Activated B cell treated with CpG ODN at 0.5 μM for 24 hours (primary cell): Measurements from ENCODE around the gene KRTAP6-2. TPM values are rescaled to one million over a fixed set of nuclear protein-coding genes. Genes with fewer than 3 reads are reported as not detected.

Experiments used
- ATAC-seq: fragments of 200-7000 bp; cut with Tn5 transposase; one replicate; pipeline ENCODE4 v1.10.0; 2021; ENCODE audit warnings: low read depth, mild to moderate bottlenecking, moderate library complexity
- CTCF ChIA-PET: fragments of 350-600 bp; sonication (Branson Sonifier 250); formaldehyde crosslinking; loops from one replicate; lab custom pipeline; 2021; ENCODE audit warnings: antibody characterized with exemption; lab: Charles Lee
- POLR2A ChIA-PET: fragments of 350-600 bp; sonication (Branson Sonifier 250); formaldehyde crosslinking; loops from one replicate; lab custom pipeline; 2021; ENCODE audit warnings: antibody characterized with exemption; lab: Charles Lee
- DNase-seq: peaks from one replicate; pipeline ENCODE4 v3.0.0; 2022
- H3K27ac Mint-ChIP-seq: one replicate; pipeline ENCODE4 v1.8.0; 2020; ENCODE audit warnings: mixed read lengths
- H3K27me3 Mint-ChIP-seq: one replicate; pipeline ENCODE4 v1.8.0; 2021; ENCODE audit warnings: mixed read lengths
- H3K36me3 Mint-ChIP-seq: one replicate; pipeline ENCODE4 v1.8.0; 2021; ENCODE audit warnings: low read depth, mixed read lengths
- H3K4me1 Mint-ChIP-seq: one replicate; pipeline ENCODE4 v1.8.0; 2021; ENCODE audit warnings: mixed read lengths
- H3K4me3 Mint-ChIP-seq: one replicate; pipeline ENCODE4 v1.8.0; 2020; ENCODE audit warnings: mild to moderate bottlenecking, mixed read lengths
- H3K9me3 Mint-ChIP-seq: one replicate; pipeline ENCODE4 v1.8.0; 2020; ENCODE audit warnings: mixed read lengths
- CTCF ChIP-seq: fragments of 200-600 bp; IDR thresholded peaks from one replicate; pipeline ENCODE4 v1.8.0; 2022; ENCODE audit warnings: antibody characterized with exemption, mild to moderate bottlenecking
- intact Hi-C: fragments of 100-400 bp; cut with micrococcal nuclease; formaldehyde crosslinking; loops from one replicate; pipeline ENCODE4 v1.15.1; 2024
- total RNA-seq: library from RNA; stranded (reverse); gene quantifications from 2 replicates; pipeline ENCODE4 v1.2.3, GENCODE V29; 2022

The KRTAP6-2 gene
- total RNA-seq, 1 donor from 2014 or later = not detected

- intact Hi-C loops = loop anchor here (10.0 kb wide), 1 partner anchor 75 kb away; no protein-coding TSS in a partner anchor
- Mint-ChIP-seq H3K9me3 (peaks cover 12% of the 10 kb centered on the region), H3K27me3 (no peaks in the 10 kb centered on the region), H3K27ac (no peak overlapping the region), H3K4me3 (no peak overlapping the region), H3K4me1 (no peaks in the 10 kb centered on the region), H3K36me3 (no peaks in the 10 kb centered on the region)
- DNase-seq (no peak), ATAC-seq (no peak)
- ChIA-PET CTCF (no interaction called here), POLR2A (no interaction called here)
- TF ChIP-seq CTCF = no peak
Measured at GRCh38 chr21:30620080-30620479, 21.4 kb upstream of the KRTAP6-2 start.

- H3K4me3 Mint-ChIP-seq = no peak within 1 kb of the TSS
- H3K27ac Mint-ChIP-seq = no peak within 1 kb of the TSS
- no peaks in the 10 kb centered on the region for H3K36me3 Mint-ChIP-seq
- no peaks in the 10 kb centered on the region for H3K27me3 Mint-ChIP-seq
- intact Hi-C loops = no loop called here
- ChIA-PET CTCF (no interaction called here), POLR2A (no interaction called here)
- H3K9me3 Mint-ChIP-seq = peaks cover 4% of the 10 kb centered on the region
- DNase-seq (no peak), ATAC-seq (no peak)
- no peak for TF ChIP-seq CTCF
- no peaks in the 10 kb centered on the region for H3K4me1 Mint-ChIP-seq
Measured at GRCh38 chr21:30616125-30616524, 17.4 kb upstream of the KRTAP6-2 start, which contains the start of gene KRTAP20-1. TSS of gene KRTAP20-1 (plus strand) at chr21:30616425. CDS start at chr21:30616455, 30 bp downstream.

- H3K4me1 Mint-ChIP-seq = no peaks in the 10 kb centered on the region
- intact Hi-C loops = no loop called here
- no peaks in the 10 kb centered on the region for H3K36me3 Mint-ChIP-seq
- no peaks in the 10 kb centered on the region for H3K27me3 Mint-ChIP-seq
- ATAC-seq (no peak), DNase-seq (no peak)
- TF ChIP-seq CTCF = no peak
- H3K9me3 Mint-ChIP-seq = peaks cover 7% of the 10 kb centered on the region
- H3K4me3 Mint-ChIP-seq = no peak overlapping the region
- ChIA-PET POLR2A (no interaction called here), CTCF (no interaction called here)
- H3K27ac Mint-ChIP-seq = no peak overlapping the region
Measured at GRCh38 chr21:30615199-30615598, 16.5 kb upstream of the KRTAP6-2 start.

GRCh38 chr21:30613836-30614235 lies 15.1 kb upstream of the KRTAP6-2 start, which contains the start of gene KRTAP6-1:
TSS of gene KRTAP6-1 (minus strand) at chr21:30613930. CDS start at chr21:30613904, 26 bp downstream.
- CTCF ChIA-PET = no interaction called here
- POLR2A ChIA-PET = no interaction called here
- Mint-ChIP-seq H3K4me1 (no peaks in the 10 kb centered on the region), H3K27ac (no peak within 1 kb of the TSS), H3K4me3 (no peak within 1 kb of the TSS), H3K9me3 (peaks cover 10% of the 10 kb centered on the region), H3K27me3 (no peaks in the 10 kb centered on the region), H3K36me3 (no peaks in the 10 kb centered on the region)
- intact Hi-C loops = no loop called here
- ATAC-seq = no peak
- DNase-seq = no peak
- TF ChIP-seq CTCF = no peak

- ChIA-PET POLR2A (no interaction called here), CTCF (no interaction called here)
- Mint-ChIP-seq H3K27me3 (no peaks in the 10 kb centered on the region), H3K9me3 (peaks cover 10% of the 10 kb centered on the region), H3K4me1 (no peaks in the 10 kb centered on the region), H3K27ac (no peak overlapping the region), H3K36me3 (no peaks in the 10 kb centered on the region), H3K4me3 (no peak overlapping the region)
- intact Hi-C loops = no loop called here
- DNase-seq = no peak
- no peak for TF ChIP-seq CTCF
- no peak for ATAC-seq
Measured at GRCh38 chr21:30612132-30612531, 13.4 kb upstream of the KRTAP6-2 start.
